Loucy (cell line): ENCODE data around the gene FGR.

Experiments used
- H2AFZ ChIP-seq: fragments of 200-600 bp; sonication (generic); 2 replicates; pipeline ENCODE4 v1.6.0; 2016; ENCODE audit warnings: antibody characterized with exemption, mild to moderate bottlenecking, low read length, moderate library complexity
- H3F3A ChIP-seq: fragments of 200-600 bp; 2 replicates; pipeline ENCODE4 v1.6.0; 2016; ENCODE audit warnings: antibody characterized with exemption, low read depth, mild to moderate bottlenecking
- H3K27me3 ChIP-seq: fragments of 200-600 bp; sonication (generic); 2 replicates; pipeline ENCODE4 v1.6.1; 2014; ENCODE audit warnings: low read length, mild to moderate bottlenecking; ENCODE audit not compliant: insufficient read depth, poor library complexity, severe bottlenecking
- H3K36me3 ChIP-seq: fragments of 200-600 bp; sonication (generic); 2 replicates; pipeline ENCODE4 v1.6.1; 2016; ENCODE audit warnings: low read length; ENCODE audit not compliant: insufficient read depth
- H3K4me1 ChIP-seq: fragments of 200-600 bp; sonication (generic); 2 replicates; pipeline ENCODE4 v1.5.1; 2014; ENCODE audit warnings: low read length, mild to moderate bottlenecking; ENCODE audit not compliant: insufficient read depth, poor library complexity, severe bottlenecking
- H3K4me2 ChIP-seq: fragments of 200-600 bp; sonication (generic); 2 replicates; pipeline ENCODE4 v1.6.0; 2014; ENCODE audit warnings: antibody characterized with exemption, low read length, low read depth, mild to moderate bottlenecking; ENCODE audit not compliant: poor library complexity, severe bottlenecking
- H3K4me3 ChIP-seq: fragments of 200-600 bp; sonication (generic); 2 replicates; pipeline ENCODE4 v1.5.1; 2014; ENCODE audit warnings: low read length, mild to moderate bottlenecking, mixed read lengths; ENCODE audit not compliant: poor library complexity, severe bottlenecking
- H3K79me2 ChIP-seq: fragments of 200-600 bp; sonication (generic); 2 replicates; pipeline ENCODE4 v1.6.1; 2014; ENCODE audit warnings: low read length; ENCODE audit not compliant: insufficient read depth
- H3K9ac ChIP-seq: fragments of 200-600 bp; sonication (generic); 2 replicates; pipeline ENCODE4 v1.6.0; 2014; ENCODE audit warnings: mild to moderate bottlenecking, low read depth, low read length, moderate library complexity; ENCODE audit not compliant: poor library complexity, severe bottlenecking
- H3K9me2 ChIP-seq: fragments of 200-600 bp; sonication (generic); replicated peaks from 2 replicates; pipeline ENCODE4 v1.6.1; 2016; ENCODE audit warnings: low read depth, low read length, mixed read lengths
- H3K9me3 ChIP-seq: fragments of 200-600 bp; sonication (generic); 2 replicates; pipeline ENCODE4 v1.6.1; 2014; ENCODE audit warnings: mild to moderate bottlenecking, antibody characterized with exemption, low read length, low read depth; ENCODE audit not compliant: insufficient read depth
- H4K20me1 ChIP-seq: fragments of 200-600 bp; sonication (generic); 2 replicates; pipeline ENCODE4 v1.6.0; 2014; ENCODE audit warnings: antibody characterized with exemption, low read length, mild to moderate bottlenecking; ENCODE audit not compliant: insufficient read depth, poor library complexity, severe bottlenecking
- CTCF ChIP-seq: fragments of 200-600 bp; sonication (generic); conservative IDR thresholded peaks from 2 replicates; pipeline ENCODE4 v1.5.1; 2014; ENCODE audit warnings: mild to moderate bottlenecking, antibody characterized with exemption, low read length
- EZH2phosphoT487 ChIP-seq: fragments of 200-600 bp; IDR thresholded peaks from 2 replicates; pipeline ENCODE4 v1.6.1; 2018; ENCODE audit warnings: antibody characterized with exemption, mild to moderate bottlenecking, moderate library complexity, borderline replicate concordance

Gene FGR

GRCh38 chr1:27576806-27577227, 58.2 kb downstream of the FGR start:
- peaks cover 39% of the 10 kb centered on the region for H3K4me1 ChIP-seq
- no peak overlapping the region for H3K9ac ChIP-seq
- H3K36me3 ChIP-seq = peaks cover 8% of the 10 kb centered on the region; the same call in 1 of the 2 replicates
- H3K9me2 ChIP-seq = no peaks in the 10 kb centered on the region
- peak overlapping the region; percentile 45 for H3K4me2 ChIP-seq
- peaks cover 65% of the 10 kb centered on the region for H4K20me1 ChIP-seq
- no peak overlapping the region for H3K4me3 ChIP-seq
- H3K27me3 ChIP-seq = no peaks in the 10 kb centered on the region
- TF ChIP-seq CTCF = no peak
- TF ChIP-seq EZH2phosphoT487 = no peak
- H3F3A ChIP-seq = no peaks in the 10 kb centered on the region
- peaks cover 93% of the 10 kb centered on the region for H3K79me2 ChIP-seq
- no peak overlapping the region for H2AFZ ChIP-seq
- no peaks in the 10 kb centered on the region for H3K9me3 ChIP-seq

DNA sequence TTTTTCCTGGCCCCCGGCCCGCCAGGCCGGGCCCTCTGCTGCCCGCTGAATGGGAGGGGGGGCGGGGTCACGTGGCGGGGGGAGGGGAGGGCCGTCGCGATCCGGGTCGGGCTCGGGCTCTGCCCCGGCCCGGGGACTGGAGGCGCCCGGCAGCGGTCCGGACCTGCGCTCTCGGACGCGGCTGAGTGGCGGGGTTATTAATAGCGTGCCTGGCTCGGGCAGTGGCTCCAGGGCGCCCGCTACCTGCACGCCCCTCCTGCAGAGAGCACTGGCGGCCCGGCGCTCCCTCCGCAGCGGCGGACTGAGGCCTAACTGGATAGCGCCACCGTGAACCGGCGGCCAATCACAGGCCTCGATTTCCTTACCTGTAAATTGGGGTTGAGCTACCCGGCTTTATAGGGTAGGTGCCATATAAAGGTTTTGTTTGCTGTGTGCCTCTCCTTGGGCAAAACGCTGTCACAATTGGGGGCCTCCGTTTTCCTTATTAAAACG, 59.1 kb downstream of the FGR start:
- Histone ChIP-seq H3K4me1 (peaks cover 49% of the 10 kb centered on the region), H4K20me1 (peaks cover 74% of the 10 kb centered on the region), H3K9me2 (no peaks in the 10 kb centered on the region), H3K9me3 (no peaks in the 10 kb centered on the region), H3K4me3 (no peak overlapping the region), H3K79me2 (peaks cover 93% of the 10 kb centered on the region), H2AFZ (no peak overlapping the region), H3K36me3 (peaks cover 5% of the 10 kb centered on the region; the same call in 1 of the 2 replicates), H3K27me3 (no peaks in the 10 kb centered on the region), H3K9ac (no peak overlapping the region), H3F3A (no peaks in the 10 kb centered on the region), H3K4me2 (no peak overlapping the region)
- TF ChIP-seq CTCF (no peak), EZH2phosphoT487 (no peak)

DNA sequence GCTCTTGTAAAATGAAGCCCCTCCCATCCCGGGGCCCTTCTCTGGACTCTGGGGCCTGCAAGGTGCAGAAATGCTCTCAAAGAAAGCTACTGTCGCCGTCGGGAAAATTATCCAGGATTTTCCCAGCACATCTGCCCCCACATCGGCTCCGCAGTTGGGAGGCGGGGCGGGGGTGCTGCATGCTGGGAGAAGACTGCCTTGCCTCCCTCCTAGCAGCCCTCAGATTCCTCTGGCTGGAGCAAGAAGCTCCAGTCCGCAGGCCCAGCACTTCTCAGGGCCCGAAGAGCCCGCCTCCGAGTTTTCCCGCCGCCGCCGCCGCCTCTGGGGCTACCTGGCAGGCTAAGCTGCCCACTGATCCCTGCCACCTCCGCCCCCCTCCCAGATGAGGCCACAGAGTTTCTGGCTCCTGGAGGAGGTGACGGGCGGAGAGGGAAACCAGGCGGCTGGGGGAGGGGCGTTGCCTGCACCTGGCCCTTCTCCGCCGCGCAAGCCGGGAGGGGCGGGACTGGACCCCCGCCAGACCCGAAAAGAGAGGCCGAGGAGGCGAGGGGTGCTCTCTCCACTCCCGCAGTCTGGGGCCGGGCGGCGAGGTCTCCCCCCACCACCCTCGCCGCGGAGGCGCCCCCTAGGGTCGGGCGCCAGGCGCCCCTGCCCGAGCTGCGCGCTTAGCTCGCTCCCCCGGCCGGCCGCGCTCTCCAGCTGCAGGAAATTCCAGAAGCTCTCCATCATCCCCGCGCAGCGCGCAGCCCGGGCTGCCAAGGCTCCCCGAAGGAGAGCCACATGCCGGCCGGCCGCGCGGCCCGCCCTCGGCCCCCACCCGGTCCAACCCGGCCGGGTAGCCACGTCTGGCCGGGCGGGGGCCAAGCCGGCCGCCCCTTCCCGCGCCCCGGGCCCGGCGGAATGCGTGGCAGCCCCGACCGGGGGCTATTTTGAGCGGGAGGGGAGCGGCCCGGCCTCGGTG, 59.8 kb downstream of the FGR start:
- no peaks in the 10 kb centered on the region for H3K9me3 ChIP-seq
- H3K4me3 ChIP-seq = no peak overlapping the region
- no peaks in the 10 kb centered on the region for H3K9me2 ChIP-seq
- no peaks in the 10 kb centered on the region for H3K27me3 ChIP-seq
- H3K79me2 ChIP-seq = peaks cover 94% of the 10 kb centered on the region
- peaks cover 5% of the 10 kb centered on the region; the same call in 1 of the 2 replicates for H3K36me3 ChIP-seq
- TF ChIP-seq EZH2phosphoT487 (no peak), CTCF (no peak)
- no peak overlapping the region for H3K4me2 ChIP-seq
- no peak overlapping the region for H2AFZ ChIP-seq
- H3F3A ChIP-seq = no peaks in the 10 kb centered on the region
- no peak overlapping the region for H3K9ac ChIP-seq
- H3K4me1 ChIP-seq = peaks cover 55% of the 10 kb centered on the region
- H4K20me1 ChIP-seq = peaks cover 82% of the 10 kb centered on the region
